ENCODE measurements around the gene PPP2R5C. TPM values are rescaled to one million over a fixed set of nuclear protein-coding genes. Genes with fewer than 3 reads are reported as not detected.

Gene PPP2R5C
- total and polyA plus RNA-seq, 12 donors, result 66.8 to 257 (median 222) TPM

- TF ChIP-seq CTCF (IDR thresholded peaks at IDR 0.05), result no peak
- DNase-seq, result no peak
- intact Hi-C loops (cut with DNase I), result loop anchor here in 2 of 10 donors (10.0 kb wide), 2 partner anchors 190 to 240 kb away; partner anchors contain the start of gene PPP2R5C (in 1 of the 2)
- H3K27ac ChIP-seq, result no peak overlapping the region
- peaks cover 0 to 14% (median 6%) of the 10 kb centered on the region in 9 donors for H3K4me1 ChIP-seq
- 89% methylated on average over 6 of the region's 6 CpGs for WGBS, 2 donors
- no peaks in the 10 kb centered on the region for H3K36me3 ChIP-seq
- H3K9me3 ChIP-seq, result no peaks in the 10 kb centered on the region
- H3K4me3 ChIP-seq, result no peak overlapping the region
- ATAC-seq, result no peak
- no peaks in the 10 kb centered on the region for H3K27me3 ChIP-seq
These were observed 193.0 kb downstream of the PPP2R5C start for GRCh38 chr14:101954501-101954900.

GRCh38 chr14:101955695-101956161 lies 194.2 kb downstream of the PPP2R5C start:
- 69 to 79% methylated on average over 34 of the region's 34 CpGs for WGBS, 2 donors

GRCh38 chr14:101956179-101956885 lies 194.8 kb downstream of the PPP2R5C start:
- DNase-seq, result no peak
- Histone ChIP-seq H3K4me3 (no peak overlapping the region), H3K27me3 (no peaks in the 10 kb centered on the region), H3K4me1 (peaks cover 0 to 6% (median 2%) of the 10 kb centered on the region in 9 donors), H3K36me3 (no peaks in the 10 kb centered on the region), H3K27ac (no peak overlapping the region), H3K9me3 (no peaks in the 10 kb centered on the region)
- intact Hi-C loops (cut with DNase I), result loop anchor here in 2 of 10 donors (10.0 kb wide), 2 partner anchors 192 to 242 kb away; partner anchors contain the start of gene PPP2R5C (in 1 of the 2)
- ATAC-seq, result no peak
- no peak for TF ChIP-seq CTCF (IDR thresholded peaks at IDR 0.05)
- 79 to 83% methylated on average over 25 of the region's 25 CpGs for WGBS, 2 donors

More at GRCh38 chr14:101955695-101956161, 194.2 kb downstream of the PPP2R5C start:
- ATAC-seq, result no peak
- Histone ChIP-seq H3K27ac (no peak overlapping the region), H3K27me3 (no peaks in the 10 kb centered on the region), H3K36me3 (no peaks in the 10 kb centered on the region), H3K4me1 (peaks cover 0 to 2% (median 0%) of the 10 kb centered on the region in 9 donors), H3K4me3 (no peak overlapping the region), H3K9me3 (no peaks in the 10 kb centered on the region)
- no peak for TF ChIP-seq CTCF (IDR thresholded peaks at IDR 0.05)
- intact Hi-C loops (cut with DNase I), result loop anchor here in 2 of 10 donors (10.0 kb wide), 2 partner anchors 191 to 241 kb away; partner anchors contain the start of gene PPP2R5C (in 1 of the 2)
- DNase-seq, result no peak

- Histone ChIP-seq H3K4me3 (no peak overlapping the region), H3K27ac (no peak overlapping the region), H3K36me3 (no peaks in the 10 kb centered on the region), H3K27me3 (no peaks in the 10 kb centered on the region), H3K9me3 (no peaks in the 10 kb centered on the region), H3K4me1 (peaks cover 4 to 17% (median 10%) of the 10 kb centered on the region in 9 donors)
- no peak for TF ChIP-seq CTCF (IDR thresholded peaks at IDR 0.05)
- ATAC-seq, result no peak
- intact Hi-C loops (cut with DNase I), result loop anchor here in 2 of 10 donors (10.0 kb wide), 2 partner anchors 193 to 243 kb away; partner anchors contain the start of gene PPP2R5C (in 1 of the 2)
- no peak for DNase-seq
- 80 to 83% methylated on average over 13 of the region's 13 CpGs for WGBS, 2 donors
These were observed 196.1 kb downstream of the PPP2R5C start for GRCh38 chr14:101957406-101958234.

All from heart right ventricle (tissue), 16 donors.